Astrocyte (in vitro differentiated cells and primary cell): ENCODE data around the gene OTOG. TPM values are rescaled to one million over a fixed set of nuclear protein-coding genes. Genes with fewer than 3 reads are reported as not detected.
"Not testable (repeated sequence)": the region's sequence is repeated elsewhere in the genome, so short reads cannot be mapped to it uniquely, and the experiment has no call there.

Experiments used
- DNase-seq: peaks from one replicate; pipeline ENCODE4 v3.0.0-alpha.2; 2010; ENCODE audit warnings: low read depth
- FAIRE-seq: peaks from 2 replicates; lab custom pipeline; 2011; peaks lifted over from hg19 to GRCh38; lab: Jason Lieb, UNC
- H2AFZ ChIP-seq: 2 replicates; pipeline ENCODE4 v1.6.0; 2012; ENCODE audit warnings: low read depth, low read length, inconsistent platforms
- H3K27ac ChIP-seq: 2 replicates; pipeline ENCODE4 v1.5.1; 2011; ENCODE audit warnings: low read depth, low read length, inconsistent platforms
- H3K27me3 ChIP-seq: 2 replicates; pipeline ENCODE4 v1.6.0; 2011; ENCODE audit warnings: low read length, inconsistent platforms; ENCODE audit not compliant: insufficient read depth
- H3K36me3 ChIP-seq: 2 replicates; pipeline ENCODE4 v1.5.1; 2011; ENCODE audit warnings: low read length, inconsistent platforms; ENCODE audit not compliant: insufficient read depth
- H3K4me1 ChIP-seq: 2 replicates; pipeline ENCODE4 v1.5.1; 2011; ENCODE audit warnings: low read length, inconsistent platforms; ENCODE audit not compliant: insufficient read depth
- H3K4me2 ChIP-seq: 2 replicates; pipeline ENCODE4 v1.6.0; 2012; ENCODE audit warnings: low read length, inconsistent platforms
- H3K4me3 ChIP-seq: 2 replicates; pipeline ENCODE4 v1.5.1; 2011; ENCODE audit warnings: low read depth, mild to moderate bottlenecking, low read length, inconsistent platforms; ENCODE audit not compliant: insufficient read depth
- H3K79me2 ChIP-seq: 2 replicates; pipeline ENCODE4 v1.6.0; 2012; ENCODE audit warnings: mild to moderate bottlenecking, low read length, inconsistent platforms; ENCODE audit not compliant: insufficient read depth
- H3K9ac ChIP-seq: 2 replicates; pipeline ENCODE4 v1.6.0; 2012; ENCODE audit warnings: mild to moderate bottlenecking, low read length, inconsistent platforms
- H3K9me3 ChIP-seq: 2 replicates; pipeline ENCODE4 v1.5.1; 2012; ENCODE audit warnings: low read depth, mild to moderate bottlenecking, low read length, inconsistent platforms; ENCODE audit not compliant: insufficient read depth
- H4K20me1 ChIP-seq: 2 replicates; pipeline ENCODE4 v1.6.0; 2012; ENCODE audit warnings: low read length, inconsistent platforms; ENCODE audit not compliant: insufficient read depth
- H3K27ac Mint-ChIP-seq: one replicate; pipeline ENCODE4 v1.8.0; 2021; ENCODE audit warnings: mild to moderate bottlenecking, mixed read lengths; ENCODE audit not compliant: unreplicated experiment
- H3K27me3 Mint-ChIP-seq: one replicate; pipeline ENCODE4 v1.8.0; 2021; ENCODE audit warnings: low read depth, mixed read lengths; ENCODE audit not compliant: unreplicated experiment
- H3K36me3 Mint-ChIP-seq: one replicate; pipeline ENCODE4 v1.8.0; 2021; ENCODE audit warnings: low read depth, mixed read lengths; ENCODE audit not compliant: unreplicated experiment
- H3K4me1 Mint-ChIP-seq: one replicate; pipeline ENCODE4 v1.8.0; 2021; ENCODE audit warnings: low read depth, mixed read lengths; ENCODE audit not compliant: unreplicated experiment
- H3K4me3 Mint-ChIP-seq: one replicate; pipeline ENCODE4 v1.8.0; 2021; ENCODE audit warnings: mild to moderate bottlenecking, moderate library complexity, mixed read lengths; ENCODE audit not compliant: unreplicated experiment
- H3K9me3 Mint-ChIP-seq: one replicate; pipeline ENCODE4 v1.8.0; 2021; ENCODE audit warnings: mild to moderate bottlenecking, mixed read lengths; ENCODE audit not compliant: unreplicated experiment
- EZH2 ChIP-seq: IDR thresholded peaks from 2 replicates; pipeline ENCODE4 v1.6.1; 2012; ENCODE audit warnings: mild to moderate bottlenecking, low read length, inconsistent platforms; ENCODE audit not compliant: insufficient read depth
- total RNA-seq: library from RNA; stranded (reverse); gene quantifications from 2 replicates; pipeline ENCODE4 v1.2.1, GENCODE V29; 2021
- TF ChIP-seq, protein P1 (sequence below): IDR thresholded peaks from 2 replicates; pipeline ENCODE4 v1.5.1; 2011; ENCODE audit warnings: low read depth, mild to moderate bottlenecking, inconsistent platforms, low read length, moderate library complexity; ENCODE audit not compliant: insufficient read depth

OTOG gene
- total RNA-seq, 1 donor from 2014 or later: not detected

DNA sequence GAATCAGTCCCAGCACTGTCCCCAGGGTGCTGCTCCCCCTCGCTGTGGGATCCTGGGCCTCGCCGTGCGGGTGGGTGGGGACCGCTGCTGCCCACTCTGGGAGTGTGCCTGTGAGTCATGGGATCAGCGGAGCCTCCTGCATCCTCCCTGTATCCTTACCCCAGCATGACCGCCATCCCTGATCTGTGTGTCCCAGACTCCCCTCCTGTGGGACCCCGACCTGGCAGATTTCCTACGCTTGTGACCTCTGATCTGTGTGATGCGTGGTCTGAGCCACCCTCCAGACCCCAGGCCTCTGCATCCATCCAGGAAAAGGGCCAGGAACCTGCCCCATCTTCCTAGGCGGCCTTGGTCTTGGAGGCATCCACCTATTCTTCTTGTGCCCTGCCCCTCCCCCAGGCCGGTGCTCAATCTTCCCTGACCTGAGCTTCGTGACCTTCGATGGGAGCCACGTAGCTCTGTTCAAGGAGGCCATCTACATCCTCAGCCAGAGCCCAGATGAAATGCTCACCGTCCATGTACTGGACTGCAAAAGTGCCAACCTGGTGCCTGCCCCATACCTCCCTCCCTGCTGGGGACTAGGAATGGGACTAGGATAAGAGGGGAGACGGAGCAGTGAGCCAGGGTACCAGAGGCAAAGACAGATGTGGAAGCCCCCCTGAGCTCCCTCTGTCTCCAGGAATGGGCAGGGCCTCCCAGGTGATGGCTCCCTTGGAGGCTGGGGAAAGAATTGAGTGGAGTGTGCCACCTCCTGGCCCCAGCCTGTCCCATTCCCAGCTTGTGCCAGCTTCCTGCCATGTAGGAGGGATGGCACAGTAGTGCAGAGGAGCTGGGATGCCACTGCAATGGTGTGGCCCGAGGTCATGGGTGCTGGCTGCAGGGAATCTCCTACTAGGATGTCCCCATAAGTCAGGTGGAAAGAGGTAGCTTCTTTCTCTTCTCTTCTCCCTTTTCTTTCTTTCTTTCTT, 65.4 kb downstream of the OTOG start:
- Mint-ChIP-seq H3K27me3 (peaks cover 48% of the 10 kb centered on the region), H3K4me3 (no peak overlapping the region), H3K36me3 (no peaks in the 10 kb centered on the region), H3K9me3 (no peaks in the 10 kb centered on the region), H3K27ac (no peak overlapping the region), H3K4me1 (no peaks in the 10 kb centered on the region)
- Histone ChIP-seq H3K4me1 (no peaks in the 10 kb centered on the region), H3K4me2 (no peak overlapping the region), H3K4me3 (no peak overlapping the region), H3K27me3 (no peaks in the 10 kb centered on the region), H2AFZ (no peak overlapping the region), H3K9me3 (no peaks in the 10 kb centered on the region), H3K9ac (no peak overlapping the region), H3K36me3 (no peaks in the 10 kb centered on the region), H4K20me1 (no peaks in the 10 kb centered on the region), H3K27ac (no peak overlapping the region), H3K79me2 (no peaks in the 10 kb centered on the region)
- FAIRE-seq (no peak), DNase-seq (no peak)
- TF ChIP-seq EZH2: no peak
- TF ChIP-seq, protein P1, sequence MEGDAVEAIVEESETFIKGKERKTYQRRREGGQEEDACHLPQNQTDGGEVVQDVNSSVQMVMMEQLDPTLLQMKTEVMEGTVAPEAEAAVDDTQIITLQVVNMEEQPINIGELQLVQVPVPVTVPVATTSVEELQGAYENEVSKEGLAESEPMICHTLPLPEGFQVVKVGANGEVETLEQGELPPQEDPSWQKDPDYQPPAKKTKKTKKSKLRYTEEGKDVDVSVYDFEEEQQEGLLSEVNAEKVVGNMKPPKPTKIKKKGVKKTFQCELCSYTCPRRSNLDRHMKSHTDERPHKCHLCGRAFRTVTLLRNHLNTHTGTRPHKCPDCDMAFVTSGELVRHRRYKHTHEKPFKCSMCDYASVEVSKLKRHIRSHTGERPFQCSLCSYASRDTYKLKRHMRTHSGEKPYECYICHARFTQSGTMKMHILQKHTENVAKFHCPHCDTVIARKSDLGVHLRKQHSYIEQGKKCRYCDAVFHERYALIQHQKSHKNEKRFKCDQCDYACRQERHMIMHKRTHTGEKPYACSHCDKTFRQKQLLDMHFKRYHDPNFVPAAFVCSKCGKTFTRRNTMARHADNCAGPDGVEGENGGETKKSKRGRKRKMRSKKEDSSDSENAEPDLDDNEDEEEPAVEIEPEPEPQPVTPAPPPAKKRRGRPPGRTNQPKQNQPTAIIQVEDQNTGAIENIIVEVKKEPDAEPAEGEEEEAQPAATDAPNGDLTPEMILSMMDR: no peak

- Histone ChIP-seq H2AFZ (no peak overlapping the region), H3K27me3 (no peaks in the 10 kb centered on the region), H3K36me3 (no peaks in the 10 kb centered on the region), H4K20me1 (no peaks in the 10 kb centered on the region), H3K79me2 (no peaks in the 10 kb centered on the region), H3K27ac (no peak overlapping the region), H3K4me2 (no peak overlapping the region), H3K4me1 (no peaks in the 10 kb centered on the region), H3K9me3 (no peaks in the 10 kb centered on the region), H3K9ac (no peak overlapping the region), H3K4me3 (no peak overlapping the region)
- no peak overlapping the region for H3K27ac Mint-ChIP-seq
- H3K4me3 Mint-ChIP-seq: no peak overlapping the region
- no peaks in the 10 kb centered on the region for H3K36me3 Mint-ChIP-seq
- TF ChIP-seq EZH2: no peak
- TF ChIP-seq, protein P1: no peak
- peaks cover 45% of the 10 kb centered on the region for H3K27me3 Mint-ChIP-seq
- DNase-seq (no peak), FAIRE-seq (no peak)
- no peaks in the 10 kb centered on the region for H3K4me1 Mint-ChIP-seq
- no peaks in the 10 kb centered on the region for H3K9me3 Mint-ChIP-seq
Measured at GRCh38 chr11:17613428-17613962, 66.4 kb downstream of the OTOG start.

DNA sequence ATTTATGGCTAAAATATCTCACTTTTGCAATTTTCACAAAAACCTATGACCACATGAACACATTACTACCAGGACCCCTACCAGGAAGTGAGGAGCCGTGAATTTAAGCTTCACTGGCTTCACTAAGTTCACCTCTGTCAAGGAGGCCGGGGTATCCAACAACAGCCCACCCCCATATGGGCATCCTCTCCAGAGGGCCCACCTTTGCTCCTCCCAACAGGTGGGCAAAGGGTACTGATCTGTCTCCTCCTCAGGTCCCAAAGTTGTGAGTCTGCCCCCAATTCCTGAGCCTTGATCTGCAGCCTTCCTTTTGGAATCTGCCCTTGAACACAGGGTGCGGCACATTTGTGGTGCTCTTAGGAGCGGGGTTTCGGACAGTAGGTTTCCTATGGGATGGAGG, 66.9 kb downstream of the OTOG start:
- H3K27ac Mint-ChIP-seq: no peak overlapping the region
- no peak for FAIRE-seq
- no peaks in the 10 kb centered on the region for H4K20me1 ChIP-seq
- H3K9me3 Mint-ChIP-seq: no peaks in the 10 kb centered on the region
- H3K27me3 ChIP-seq: no peaks in the 10 kb centered on the region
- H3K9ac ChIP-seq: no peak overlapping the region
- no peaks in the 10 kb centered on the region for H3K9me3 ChIP-seq
- H3K79me2 ChIP-seq: no peaks in the 10 kb centered on the region
- no peak overlapping the region for H3K4me3 ChIP-seq
- H3K36me3 ChIP-seq: no peaks in the 10 kb centered on the region
- H3K27me3 Mint-ChIP-seq: peaks cover 41% of the 10 kb centered on the region
- no peak overlapping the region for H3K27ac ChIP-seq
- no peaks in the 10 kb centered on the region for H3K4me1 ChIP-seq
- H3K4me1 Mint-ChIP-seq: no peaks in the 10 kb centered on the region
- no peak for TF ChIP-seq EZH2
- TF ChIP-seq, protein P1: no peak
- H3K4me3 Mint-ChIP-seq: no peak overlapping the region
- DNase-seq: no peak
- H3K4me2 ChIP-seq: no peak overlapping the region
- no peak overlapping the region for H2AFZ ChIP-seq
- no peaks in the 10 kb centered on the region for H3K36me3 Mint-ChIP-seq

DNA sequence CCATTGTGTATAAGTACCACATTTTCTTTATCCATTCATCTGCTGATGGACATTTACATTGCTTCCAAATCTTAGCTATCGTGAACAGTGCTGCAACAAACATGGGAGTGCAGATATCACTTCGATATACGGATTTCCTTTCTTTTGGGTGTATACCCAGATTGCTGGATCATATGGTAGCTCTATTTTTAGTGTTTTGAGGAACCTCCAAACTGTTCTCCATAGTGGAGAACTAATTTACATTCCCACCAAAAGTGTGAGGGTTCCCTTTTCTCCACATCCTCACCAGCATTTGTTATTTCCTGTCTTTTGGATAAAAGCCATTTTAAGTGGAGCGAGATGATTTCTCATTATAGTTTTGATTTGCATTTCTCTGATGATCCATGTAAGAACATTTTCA, 75.7 kb downstream of the OTOG start:
- peaks cover 40% of the 10 kb centered on the region for H3K27me3 Mint-ChIP-seq
- H3K27me3 ChIP-seq, H3K4me1 Mint-ChIP-seq, H3K4me2 ChIP-seq, H3K9me3 Mint-ChIP-seq, H4K20me1 ChIP-seq, H3K4me3 Mint-ChIP-seq, H3K36me3 Mint-ChIP-seq, H2AFZ ChIP-seq, H3K9ac ChIP-seq, H3K27ac ChIP-seq, H3K4me1 ChIP-seq, DNase-seq, H3K4me3 ChIP-seq, H3K9me3 ChIP-seq, H3K27ac Mint-ChIP-seq, H3K36me3 ChIP-seq, FAIRE-seq, H3K79me2 ChIP-seq: not testable (repeated sequence)
